Neural cell (in vitro differentiated cells): ENCODE data around the gene SOBP. TPM values are rescaled to one million over a fixed set of nuclear protein-coding genes. Genes with fewer than 3 reads are reported as not detected.

Experiments used
- H2AFZ ChIP-seq: fragments of 200-600, 300-800 bp; sonication (generic), shearing (Covaris generic); 2 replicates; pipeline ENCODE4 v1.6.0; 2014; ENCODE audit warnings: low read depth, mild to moderate bottlenecking, antibody characterized with exemption, low read length, moderate library complexity
- H3F3A ChIP-seq: fragments of 200-600 bp; shearing (Covaris generic); 2 replicates; pipeline ENCODE4 v1.6.1; 2016; ENCODE audit warnings: mild to moderate bottlenecking, moderate library complexity, mixed read lengths, antibody characterized with exemption, low read length; ENCODE audit not compliant: insufficient read depth, poor library complexity, severe bottlenecking
- H3K27ac ChIP-seq: fragments of 200-600, 300-800 bp; sonication (generic), shearing (Covaris generic); 2 replicates; pipeline ENCODE4 v1.5.1; 2014; ENCODE audit warnings: mild to moderate bottlenecking, low read length, moderate library complexity
- H3K27me3 ChIP-seq: fragments of 300-800, 200-600 bp; sonication (generic), shearing (Covaris generic); 2 replicates; pipeline ENCODE4 v1.6.0; 2014; ENCODE audit warnings: mild to moderate bottlenecking, low read depth, low read length, moderate library complexity; ENCODE audit not compliant: insufficient read depth
- H3K36me3 ChIP-seq: fragments of 300-800, 200-600 bp; sonication (generic), shearing (Covaris generic); 2 replicates; pipeline ENCODE4 v1.5.1; 2014; ENCODE audit warnings: mild to moderate bottlenecking, antibody characterized with exemption, low read length, moderate library complexity; ENCODE audit not compliant: insufficient read depth
- H3K4me2 ChIP-seq: fragments of 300-800, 200-600 bp; sonication (generic), shearing (Covaris generic); 2 replicates; pipeline ENCODE4 v1.6.0; 2014; ENCODE audit warnings: mild to moderate bottlenecking, low read length
- H3K4me3 ChIP-seq: fragments of 300-800, 200-600 bp; sonication (generic), shearing (Covaris generic); 2 replicates; pipeline ENCODE4 v1.5.1; 2014; ENCODE audit warnings: mild to moderate bottlenecking, low read length, moderate library complexity
- H3K79me2 ChIP-seq: fragments of 200-600 bp; shearing (Covaris generic); replicated peaks from 2 replicates; pipeline ENCODE4 v1.6.0; 2014; ENCODE audit warnings: mild to moderate bottlenecking, low read length, moderate library complexity; ENCODE audit not compliant: insufficient read depth
- H3K9ac ChIP-seq: fragments of 300-800, 200-600 bp; sonication (generic), shearing (Covaris generic); 2 replicates; pipeline ENCODE4 v1.6.1; 2016; ENCODE audit warnings: mild to moderate bottlenecking, low read length, mixed read lengths
- H3K9me2 ChIP-seq: fragments of 200-600 bp; shearing (Covaris generic); 2 replicates; pipeline ENCODE4 v1.6.1; 2016; ENCODE audit warnings: mild to moderate bottlenecking, low read length, mixed read lengths; ENCODE audit not compliant: insufficient read depth
- H3K9me3 ChIP-seq: fragments of 200-600, 300-800 bp; sonication (generic), shearing (Covaris generic); 2 replicates; pipeline ENCODE4 v1.6.1; 2016; ENCODE audit warnings: mild to moderate bottlenecking, mixed run types, low read length, moderate library complexity, mixed read lengths
- H4K20me1 ChIP-seq: fragments of 200-600 bp; shearing (Covaris generic); 2 replicates; pipeline ENCODE4 v1.6.1; 2016; ENCODE audit warnings: mild to moderate bottlenecking, mixed run types; ENCODE audit not compliant: insufficient read depth
- EP300 ChIP-seq: fragments of 450-650 bp; conservative IDR thresholded peaks from 2 replicates; pipeline ENCODE4 v1.6.1; 2014; ENCODE audit warnings: antibody characterized with exemption, mild to moderate bottlenecking, moderate library complexity; ENCODE audit not compliant: poor library complexity, severe bottlenecking
- EZH2 ChIP-seq: fragments of 200-600, 300-800 bp; shearing (Covaris generic), sonication (generic); IDR thresholded peaks from 2 replicates; pipeline ENCODE4 v1.6.1; 2014; ENCODE audit warnings: antibody characterized with exemption, low read length, borderline replicate concordance, mild to moderate bottlenecking; ENCODE audit not compliant: insufficient read depth, poor library complexity, severe bottlenecking
- MXI1 ChIP-seq: fragments of 450-650 bp; conservative IDR thresholded peaks from 2 replicates; pipeline ENCODE4 v1.6.1; 2014; ENCODE audit warnings: antibody characterized with exemption, mild to moderate bottlenecking; ENCODE audit not compliant: poor library complexity, severe bottlenecking
- POLR2AphosphoS5 ChIP-seq: IDR thresholded peaks from 2 replicates; pipeline ENCODE4 v1.6.1; 2012
- RAD21 ChIP-seq: fragments of 450-650 bp; conservative IDR thresholded peaks from 2 replicates; pipeline ENCODE4 v1.6.1; 2014; ENCODE audit warnings: antibody characterized with exemption, mild to moderate bottlenecking, moderate library complexity
- SMC3 ChIP-seq: fragments of 450-650 bp; conservative IDR thresholded peaks from 2 replicates; pipeline ENCODE4 v1.6.1; 2014; ENCODE audit warnings: antibody characterized with exemption, mild to moderate bottlenecking, moderate library complexity; ENCODE audit not compliant: poor library complexity
- TAF1 ChIP-seq: IDR thresholded peaks from 2 replicates; pipeline ENCODE4 v1.6.1; 2012; ENCODE audit warnings: low read depth
- polyA plus RNA-seq: library from polyadenylated mRNA; depleted of rRNA; stranded (reverse); fragments of >200 nt; gene quantifications from 2 replicates; pipeline ENCODE4 v1.2.3, GENCODE V29; 2014
- TF ChIP-seq, protein P1 (sequence below): IDR thresholded peaks from 2 replicates; pipeline ENCODE4 v1.6.1; 2012; ENCODE audit warnings: borderline replicate concordance
- TF ChIP-seq, protein P2 (sequence below): fragments of 450-650 bp; IDR thresholded peaks from 2 replicates; pipeline ENCODE4 v1.5.1; 2014; ENCODE audit warnings: antibody characterized with exemption, mild to moderate bottlenecking, moderate library complexity; ENCODE audit not compliant: poor library complexity, severe bottlenecking

SOBP gene
- polyA plus RNA-seq, 1 donor from 2014 or later, result 16.4 TPM

DNA sequence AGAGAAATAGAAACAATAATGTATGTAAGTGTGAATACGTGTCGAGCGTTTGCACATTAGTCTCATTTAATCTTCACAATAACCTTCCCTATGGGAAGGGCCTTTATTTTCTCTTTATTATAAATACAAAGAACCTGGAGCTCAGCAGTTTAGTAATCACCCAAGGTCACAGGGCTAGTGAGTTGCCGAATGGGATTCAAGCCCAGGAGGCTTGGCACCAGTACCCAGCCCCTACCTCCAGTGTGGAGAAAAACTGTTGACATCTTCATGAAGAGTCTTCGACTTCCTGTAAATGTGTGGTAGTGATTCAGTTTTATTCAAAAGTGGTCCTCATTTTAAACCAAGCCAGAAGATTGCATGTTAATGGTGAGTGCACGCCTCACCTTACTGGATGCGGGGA is 171.4 kb downstream of the SOBP start:
- Histone ChIP-seq H3K4me2 (no peak overlapping the region), H3K27ac (no peak overlapping the region), H3K9ac (no peak overlapping the region), H3K9me2 (no peaks in the 10 kb centered on the region), H2AFZ (no peak overlapping the region), H3K4me3 (no peak overlapping the region), H3K36me3 (no peaks in the 10 kb centered on the region), H4K20me1 (no peaks in the 10 kb centered on the region), H3K27me3 (no peaks in the 10 kb centered on the region), H3K9me3 (no peaks in the 10 kb centered on the region), H3K79me2 (no peaks in the 10 kb centered on the region), H3F3A (no peaks in the 10 kb centered on the region)
- TF ChIP-seq MXI1 (no peak), TAF1 (no peak)

DNA sequence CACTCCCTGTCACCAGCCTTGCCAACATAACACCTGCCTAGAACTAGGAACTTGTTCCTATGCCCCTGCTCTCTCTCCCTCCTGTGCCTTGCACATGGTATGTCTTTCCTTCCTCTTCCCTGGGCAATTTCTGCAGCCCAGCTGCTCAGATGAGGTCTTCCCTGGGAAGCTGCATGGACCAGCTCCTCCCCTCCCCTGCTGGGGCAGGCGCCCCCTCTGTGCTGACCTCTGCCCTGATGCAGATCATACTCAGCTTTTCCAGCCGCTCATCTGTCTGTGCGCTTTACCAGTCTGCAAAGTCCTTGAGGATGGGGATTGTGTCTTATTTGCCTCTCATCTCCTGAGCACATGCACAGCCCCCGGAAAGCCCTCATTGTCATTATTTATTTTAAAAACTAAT is 172.4 kb downstream of the SOBP start:
- no peak overlapping the region for H3K9ac ChIP-seq
- no peak overlapping the region for H3K4me3 ChIP-seq
- no peaks in the 10 kb centered on the region for H3K9me2 ChIP-seq
- H3K27ac ChIP-seq, result no peak overlapping the region
- TF ChIP-seq RAD21, result no peak
- TF ChIP-seq TAF1, result no peak
- TF ChIP-seq, protein P1, sequence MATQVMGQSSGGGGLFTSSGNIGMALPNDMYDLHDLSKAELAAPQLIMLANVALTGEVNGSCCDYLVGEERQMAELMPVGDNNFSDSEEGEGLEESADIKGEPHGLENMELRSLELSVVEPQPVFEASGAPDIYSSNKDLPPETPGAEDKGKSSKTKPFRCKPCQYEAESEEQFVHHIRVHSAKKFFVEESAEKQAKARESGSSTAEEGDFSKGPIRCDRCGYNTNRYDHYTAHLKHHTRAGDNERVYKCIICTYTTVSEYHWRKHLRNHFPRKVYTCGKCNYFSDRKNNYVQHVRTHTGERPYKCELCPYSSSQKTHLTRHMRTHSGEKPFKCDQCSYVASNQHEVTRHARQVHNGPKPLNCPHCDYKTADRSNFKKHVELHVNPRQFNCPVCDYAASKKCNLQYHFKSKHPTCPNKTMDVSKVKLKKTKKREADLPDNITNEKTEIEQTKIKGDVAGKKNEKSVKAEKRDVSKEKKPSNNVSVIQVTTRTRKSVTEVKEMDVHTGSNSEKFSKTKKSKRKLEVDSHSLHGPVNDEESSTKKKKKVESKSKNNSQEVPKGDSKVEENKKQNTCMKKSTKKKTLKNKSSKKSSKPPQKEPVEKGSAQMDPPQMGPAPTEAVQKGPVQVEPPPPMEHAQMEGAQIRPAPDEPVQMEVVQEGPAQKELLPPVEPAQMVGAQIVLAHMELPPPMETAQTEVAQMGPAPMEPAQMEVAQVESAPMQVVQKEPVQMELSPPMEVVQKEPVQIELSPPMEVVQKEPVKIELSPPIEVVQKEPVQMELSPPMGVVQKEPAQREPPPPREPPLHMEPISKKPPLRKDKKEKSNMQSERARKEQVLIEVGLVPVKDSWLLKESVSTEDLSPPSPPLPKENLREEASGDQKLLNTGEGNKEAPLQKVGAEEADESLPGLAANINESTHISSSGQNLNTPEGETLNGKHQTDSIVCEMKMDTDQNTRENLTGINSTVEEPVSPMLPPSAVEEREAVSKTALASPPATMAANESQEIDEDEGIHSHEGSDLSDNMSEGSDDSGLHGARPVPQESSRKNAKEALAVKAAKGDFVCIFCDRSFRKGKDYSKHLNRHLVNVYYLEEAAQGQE, result no peak
- TF ChIP-seq, protein P2, sequence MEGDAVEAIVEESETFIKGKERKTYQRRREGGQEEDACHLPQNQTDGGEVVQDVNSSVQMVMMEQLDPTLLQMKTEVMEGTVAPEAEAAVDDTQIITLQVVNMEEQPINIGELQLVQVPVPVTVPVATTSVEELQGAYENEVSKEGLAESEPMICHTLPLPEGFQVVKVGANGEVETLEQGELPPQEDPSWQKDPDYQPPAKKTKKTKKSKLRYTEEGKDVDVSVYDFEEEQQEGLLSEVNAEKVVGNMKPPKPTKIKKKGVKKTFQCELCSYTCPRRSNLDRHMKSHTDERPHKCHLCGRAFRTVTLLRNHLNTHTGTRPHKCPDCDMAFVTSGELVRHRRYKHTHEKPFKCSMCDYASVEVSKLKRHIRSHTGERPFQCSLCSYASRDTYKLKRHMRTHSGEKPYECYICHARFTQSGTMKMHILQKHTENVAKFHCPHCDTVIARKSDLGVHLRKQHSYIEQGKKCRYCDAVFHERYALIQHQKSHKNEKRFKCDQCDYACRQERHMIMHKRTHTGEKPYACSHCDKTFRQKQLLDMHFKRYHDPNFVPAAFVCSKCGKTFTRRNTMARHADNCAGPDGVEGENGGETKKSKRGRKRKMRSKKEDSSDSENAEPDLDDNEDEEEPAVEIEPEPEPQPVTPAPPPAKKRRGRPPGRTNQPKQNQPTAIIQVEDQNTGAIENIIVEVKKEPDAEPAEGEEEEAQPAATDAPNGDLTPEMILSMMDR, result no peak
- H3K79me2 ChIP-seq, result no peaks in the 10 kb centered on the region
- H3K27me3 ChIP-seq, result no peaks in the 10 kb centered on the region
- no peaks in the 10 kb centered on the region for H3K9me3 ChIP-seq
- H3K4me2 ChIP-seq, result no peak overlapping the region
- H4K20me1 ChIP-seq, result no peaks in the 10 kb centered on the region
- H2AFZ ChIP-seq, result no peak overlapping the region
- no peaks in the 10 kb centered on the region for H3K36me3 ChIP-seq
- H3F3A ChIP-seq, result no peaks in the 10 kb centered on the region

DNA sequence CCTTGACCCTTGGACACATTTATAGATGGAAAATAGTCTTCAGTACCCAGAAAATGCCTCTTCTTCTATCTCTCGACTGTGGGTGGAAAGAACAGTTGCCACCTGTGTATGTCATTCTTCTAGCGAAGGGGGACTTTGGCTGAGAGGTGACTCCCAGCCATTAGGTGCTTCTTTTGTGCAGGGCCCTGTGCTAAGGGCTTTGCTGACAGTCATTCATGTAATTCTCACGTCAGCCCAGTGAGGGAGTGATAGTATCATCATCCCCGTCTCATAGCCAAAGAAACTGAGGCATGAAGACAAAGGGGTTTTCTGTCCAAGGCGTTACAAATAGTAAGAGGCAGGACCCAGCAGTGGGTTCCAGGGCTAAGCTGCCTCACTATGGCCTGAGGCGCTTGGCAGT is 173.4 kb downstream of the SOBP start:
- no peak overlapping the region for H2AFZ ChIP-seq
- TF ChIP-seq, protein P1, result no peak
- TF ChIP-seq EP300, result no peak
- no peak for TF ChIP-seq EZH2
- TF ChIP-seq POLR2AphosphoS5, result no peak
- TF ChIP-seq, protein P2, result no peak
- TF ChIP-seq RAD21, result no peak
- no peak for TF ChIP-seq MXI1
- no peak for TF ChIP-seq SMC3
- no peak for TF ChIP-seq TAF1
- no peak overlapping the region for H3K4me2 ChIP-seq
- H3K4me3 ChIP-seq, result no peak overlapping the region
- no peaks in the 10 kb centered on the region for H3K9me3 ChIP-seq
- H3K9me2 ChIP-seq, result no peaks in the 10 kb centered on the region
- H3K36me3 ChIP-seq, result no peaks in the 10 kb centered on the region
- no peak overlapping the region for H3K9ac ChIP-seq
- no peaks in the 10 kb centered on the region for H3K27me3 ChIP-seq
- no peak overlapping the region for H3K27ac ChIP-seq
- no peaks in the 10 kb centered on the region for H3F3A ChIP-seq
- H3K79me2 ChIP-seq, result no peaks in the 10 kb centered on the region
- no peaks in the 10 kb centered on the region for H4K20me1 ChIP-seq
